Inflammatory macrophage (primary cell): Measurements from ENCODE around the gene EGR4.

ENCODE experiments used
- DNase-seq, 2 donors: peaks; one replicate each; pipeline ENCODE4 v3.0.0-alpha.2; 2020 to 2022

The EGR4 gene

DNA sequence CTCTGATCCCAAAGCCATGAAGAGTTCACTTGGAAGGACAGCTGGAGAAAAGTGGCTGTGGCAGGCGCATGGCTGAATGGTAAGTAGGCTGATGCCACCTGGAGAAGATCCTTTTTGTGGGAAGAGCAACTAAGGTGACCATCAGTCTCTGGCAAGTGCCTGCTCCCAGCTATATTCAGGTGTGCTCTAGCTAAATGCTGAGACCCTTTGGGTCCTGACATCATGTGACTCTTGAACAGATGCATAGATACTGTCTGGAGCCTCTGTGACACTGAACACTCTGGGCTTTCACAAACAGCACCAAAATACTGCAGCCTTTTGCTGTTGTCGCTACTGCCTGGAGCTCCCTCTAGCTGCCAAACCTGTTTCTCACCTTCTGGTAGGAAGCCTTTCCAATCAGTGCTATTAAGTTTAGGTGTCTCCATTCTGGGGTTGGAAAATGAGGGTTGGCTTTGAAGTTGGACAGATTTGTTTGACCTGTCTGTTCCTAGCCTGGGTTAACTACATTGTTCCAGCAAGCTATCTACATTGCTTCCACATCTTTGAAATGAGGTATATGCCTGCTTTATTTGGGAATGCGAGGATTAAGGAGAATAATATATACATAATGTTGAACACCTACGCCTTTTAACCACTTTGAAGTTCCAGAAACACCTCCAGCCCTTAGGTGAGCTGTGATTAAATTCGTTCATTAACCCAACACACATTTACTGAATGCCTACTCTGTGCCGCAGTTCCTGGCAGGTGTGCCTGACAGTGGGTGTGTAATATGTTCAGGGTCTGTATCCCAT lies 3.1 kb downstream of the EGR4 start:
- peak; percentile 32 to 56 for DNase-seq

DNA sequence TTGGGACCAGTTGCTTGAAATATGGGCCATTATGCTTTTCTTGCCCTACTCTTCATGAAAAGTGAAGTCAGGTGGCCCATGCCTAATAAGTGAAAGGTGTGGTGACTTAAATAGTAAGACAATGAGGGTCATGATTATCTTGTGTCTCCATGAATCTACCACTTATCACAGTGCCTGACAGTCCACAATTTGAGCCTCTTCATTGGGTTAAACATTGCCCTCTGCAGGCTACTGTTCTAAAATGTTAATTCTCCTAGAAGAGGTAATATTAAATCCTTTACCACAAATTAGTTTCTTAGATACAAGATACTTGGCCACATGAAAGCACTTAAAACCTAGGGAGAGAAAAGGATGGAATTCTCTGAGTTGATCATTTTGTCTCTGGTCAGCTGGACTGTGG lies 4.0 kb downstream of the EGR4 start:
- DNase-seq = no peak

GRCh38 chr2:73286134-73286655 lies 7.2 kb downstream of the EGR4 start:
- no peak for DNase-seq

DNA sequence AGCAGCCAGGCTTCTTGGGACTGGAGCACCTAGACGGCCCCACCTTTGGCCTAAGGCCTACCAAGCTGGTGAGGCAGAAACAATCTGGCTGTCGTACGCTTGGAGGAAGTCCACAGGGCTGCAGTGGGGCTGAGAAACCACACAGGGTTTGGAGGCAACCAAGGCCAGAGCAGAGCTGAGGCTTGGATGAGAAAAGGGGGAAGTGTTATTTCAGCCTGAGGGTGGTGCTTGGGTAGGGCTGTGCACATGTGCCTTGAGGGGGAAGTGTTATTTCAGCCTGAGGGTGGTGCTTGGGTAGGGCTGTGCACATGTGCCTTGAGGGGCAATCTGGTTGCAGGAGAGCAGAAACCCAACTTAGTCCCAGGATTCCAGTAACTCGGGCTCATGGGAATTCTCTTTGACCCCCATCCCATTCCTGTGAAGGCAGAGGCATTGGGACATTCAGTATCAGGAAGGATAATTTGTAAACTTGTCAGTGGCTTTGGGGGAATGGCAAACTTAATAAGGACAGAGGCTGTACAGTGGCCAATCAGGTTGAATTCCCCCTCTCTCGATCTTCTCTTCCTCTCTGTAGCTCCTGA lies 8.1 kb downstream of the EGR4 start:
- DNase-seq = peak; percentile 85 to 87

DNA sequence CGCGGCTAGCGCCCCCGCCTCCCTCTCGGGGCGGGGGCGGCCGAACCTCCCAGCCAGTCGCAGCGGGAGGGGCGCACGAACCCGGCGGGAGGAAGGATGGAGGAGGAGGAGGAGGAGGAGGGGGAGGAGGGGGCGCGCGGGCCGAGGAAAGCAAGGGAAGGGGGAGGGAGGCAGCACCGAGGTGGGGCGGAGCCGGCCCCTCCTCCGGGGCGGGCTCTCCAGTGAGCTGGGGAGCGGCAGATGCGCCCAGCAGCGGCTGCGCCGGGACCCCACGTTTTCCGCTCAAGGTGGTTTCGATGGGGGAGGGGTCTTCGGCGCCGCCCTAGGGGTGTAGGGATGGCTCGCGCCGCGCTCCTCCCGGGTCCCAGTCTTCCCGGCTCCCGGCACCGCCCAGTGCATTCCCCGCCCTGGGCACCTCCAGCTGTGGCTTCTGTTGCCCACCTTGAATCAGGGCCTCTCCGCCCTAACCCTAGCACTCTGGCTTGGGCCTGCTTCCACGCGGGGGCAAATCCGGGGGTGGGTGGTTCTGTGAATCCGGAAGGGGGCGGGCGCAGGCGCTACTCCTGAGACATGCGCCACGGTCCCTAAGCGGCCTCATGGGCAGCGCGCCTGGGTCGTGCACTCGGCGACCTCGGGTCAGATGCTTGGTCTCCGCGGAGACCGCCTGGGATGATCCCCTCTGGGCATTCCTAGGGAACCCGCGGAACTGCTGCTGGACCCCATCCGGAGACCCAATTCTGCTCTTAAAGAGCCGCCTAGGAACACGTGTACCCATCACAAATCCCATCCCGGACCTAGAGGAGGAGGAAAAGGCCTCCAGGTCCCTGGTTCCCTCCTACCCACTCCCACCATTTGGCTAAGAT lies 8.8 kb downstream of the EGR4 start, which contains the start of gene FBXO41:
Gene FBXO41 (minus strand): TSS at position 183 of the 863 bp plus-strand sequence. CDS start 14,848 bp downstream, outside the sequence.
- peak; percentile 35 to 64 for DNase-seq

- peak in 1 of 2 donors; percentile 3 for DNase-seq
Measured at GRCh38 chr2:73283545-73284295, 9.6 kb downstream of the EGR4 start.

- no peak for DNase-seq
Measured at GRCh38 chr2:73282924-73283544, 10.3 kb downstream of the EGR4 start.

GRCh38 chr2:73281244-73281643 lies 12.1 kb downstream of the EGR4 start:
- no peak for DNase-seq

DNA sequence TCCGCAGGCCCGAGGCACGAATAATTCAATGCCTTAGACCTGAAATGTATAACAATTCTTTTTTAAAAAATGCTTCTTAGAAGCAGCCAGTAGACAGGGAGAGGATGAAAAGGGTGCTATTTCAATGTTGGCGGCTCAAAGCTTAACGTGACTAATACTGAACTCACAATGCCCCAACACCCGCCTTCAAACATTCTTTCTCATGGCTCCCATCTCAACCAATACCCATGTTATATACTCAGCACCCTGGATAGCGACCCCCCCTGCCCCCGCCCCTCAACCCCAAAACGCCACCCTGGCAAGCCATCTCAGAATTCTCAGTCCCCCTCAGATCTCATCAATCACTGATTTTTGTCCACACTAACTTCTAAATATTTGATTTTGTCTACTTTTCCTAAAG lies 13.5 kb downstream of the EGR4 start:
- DNase-seq = no peak

DNA sequence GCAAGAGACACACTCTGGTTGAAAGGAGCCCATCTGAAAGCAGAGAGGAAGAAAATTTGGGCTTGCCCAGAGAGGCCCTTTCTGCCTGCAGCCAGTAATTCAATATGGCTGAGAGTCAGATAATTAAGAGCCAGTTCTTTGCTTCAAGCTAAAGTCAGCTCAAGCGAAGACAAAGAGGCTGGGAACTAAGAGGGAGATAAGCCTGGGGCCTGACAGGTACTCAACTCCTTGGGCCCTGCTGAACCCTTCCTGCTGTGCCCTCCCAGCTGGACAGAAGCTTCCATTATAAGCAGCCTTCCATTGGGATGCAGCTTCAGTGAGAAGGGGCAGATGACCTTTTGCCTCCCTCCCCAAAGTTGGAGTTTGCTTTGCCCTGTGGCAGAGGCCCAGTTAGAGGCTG lies 21.1 kb downstream of the EGR4 start:
- DNase-seq = no peak

DNA sequence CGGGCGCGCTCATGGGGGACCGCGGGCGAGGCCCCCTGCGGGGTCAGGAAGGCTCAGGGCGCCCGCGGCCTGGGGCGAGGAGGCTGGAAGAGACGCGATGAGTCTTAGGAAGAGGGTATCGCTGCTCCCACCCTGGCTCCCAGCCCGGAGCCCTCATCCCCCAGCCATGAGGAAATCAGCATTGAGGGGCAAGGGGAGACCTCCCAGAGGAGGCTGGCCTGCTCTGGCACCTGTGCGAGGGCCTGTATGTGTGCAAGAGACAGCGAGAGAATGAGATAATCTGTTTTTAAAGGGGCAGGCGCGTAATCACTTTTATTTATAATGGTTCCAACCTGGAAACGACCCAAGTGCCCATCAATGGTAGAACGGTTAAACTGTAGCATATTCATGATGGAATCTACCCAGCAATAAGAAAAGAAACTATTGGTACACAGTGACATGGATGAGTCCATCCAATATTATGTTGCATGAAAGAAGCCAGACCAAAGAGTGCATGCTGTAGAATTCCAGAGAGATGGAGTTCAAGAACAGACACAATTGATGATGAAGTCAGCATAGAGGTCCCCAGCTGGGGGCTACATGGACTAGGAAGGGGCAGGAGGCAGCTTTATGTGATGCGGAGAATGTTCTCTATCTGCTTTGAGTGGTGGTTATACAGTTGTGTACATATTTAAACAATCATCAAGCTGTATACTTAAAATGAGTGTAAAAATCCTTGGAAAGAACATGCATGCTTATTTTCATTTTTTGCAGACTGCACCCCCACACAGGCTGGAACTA lies 23.5 kb downstream of the EGR4 start:
- DNase-seq = no peak

DNA sequence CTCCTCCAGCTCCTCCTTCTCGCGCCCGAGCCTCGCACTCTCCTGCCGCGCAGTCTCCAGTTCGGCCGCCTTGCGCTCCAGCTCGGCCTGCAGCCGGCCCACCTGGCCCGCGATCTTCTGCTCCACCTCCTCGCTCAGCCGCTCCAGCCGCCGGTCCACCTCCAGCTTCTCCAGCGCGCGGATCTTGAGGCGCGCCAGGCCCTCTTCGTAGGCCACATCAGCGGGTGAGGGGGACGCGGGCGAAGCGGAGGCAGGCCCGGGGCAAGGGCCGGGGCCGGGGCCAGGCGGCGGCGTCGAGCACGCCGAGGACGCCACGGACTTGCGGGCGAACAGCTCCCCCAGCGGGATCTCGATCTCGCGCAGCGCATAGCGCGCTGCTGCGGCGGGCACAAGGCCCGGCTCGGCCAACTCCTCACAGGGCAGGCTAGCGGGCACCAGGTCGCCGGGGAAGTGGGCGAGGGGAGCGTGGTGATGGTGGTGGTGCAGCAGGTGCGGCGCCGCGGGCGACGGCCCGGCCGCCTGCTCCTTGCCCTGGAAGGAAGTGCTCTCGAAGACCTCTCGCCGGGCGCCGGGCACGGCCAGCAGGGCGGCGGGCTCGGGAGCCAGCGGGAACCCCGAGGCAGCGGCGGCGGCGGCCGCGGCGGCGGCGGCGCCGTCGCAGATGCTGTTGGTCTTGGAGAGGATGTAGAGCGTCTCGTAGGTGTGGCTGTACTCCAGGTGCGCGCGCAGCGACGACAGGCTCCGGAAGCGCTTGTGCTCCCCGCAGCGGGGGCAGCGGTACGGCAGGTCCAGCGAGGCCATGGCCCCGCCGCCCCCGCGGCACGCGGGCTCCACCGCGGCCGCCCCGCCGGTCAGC lies 24.3 kb downstream of the EGR4 start:
- peak in 1 of 2 donors; percentile 18 for DNase-seq

GRCh38 chr2:73268366-73268829 lies 24.9 kb downstream of the EGR4 start:
- DNase-seq = no peak

DNA sequence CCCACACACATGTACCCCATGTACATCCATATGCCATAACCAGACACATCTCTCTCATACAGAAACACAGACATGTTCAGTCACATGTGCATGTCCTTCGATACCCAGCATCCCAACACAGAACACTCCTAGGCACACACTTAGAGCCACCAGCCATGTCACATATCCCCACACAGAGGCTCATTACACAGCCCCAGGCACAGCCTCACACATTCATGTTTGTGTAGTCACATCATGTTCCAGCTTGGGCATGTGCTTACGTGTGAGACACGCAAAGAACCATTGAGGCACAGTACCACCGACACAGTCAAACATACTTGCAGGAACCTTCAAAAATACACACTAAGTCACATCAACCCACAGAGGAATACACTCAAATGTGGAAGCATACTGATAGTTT lies 26.3 kb downstream of the EGR4 start:
- DNase-seq = no peak

DNA sequence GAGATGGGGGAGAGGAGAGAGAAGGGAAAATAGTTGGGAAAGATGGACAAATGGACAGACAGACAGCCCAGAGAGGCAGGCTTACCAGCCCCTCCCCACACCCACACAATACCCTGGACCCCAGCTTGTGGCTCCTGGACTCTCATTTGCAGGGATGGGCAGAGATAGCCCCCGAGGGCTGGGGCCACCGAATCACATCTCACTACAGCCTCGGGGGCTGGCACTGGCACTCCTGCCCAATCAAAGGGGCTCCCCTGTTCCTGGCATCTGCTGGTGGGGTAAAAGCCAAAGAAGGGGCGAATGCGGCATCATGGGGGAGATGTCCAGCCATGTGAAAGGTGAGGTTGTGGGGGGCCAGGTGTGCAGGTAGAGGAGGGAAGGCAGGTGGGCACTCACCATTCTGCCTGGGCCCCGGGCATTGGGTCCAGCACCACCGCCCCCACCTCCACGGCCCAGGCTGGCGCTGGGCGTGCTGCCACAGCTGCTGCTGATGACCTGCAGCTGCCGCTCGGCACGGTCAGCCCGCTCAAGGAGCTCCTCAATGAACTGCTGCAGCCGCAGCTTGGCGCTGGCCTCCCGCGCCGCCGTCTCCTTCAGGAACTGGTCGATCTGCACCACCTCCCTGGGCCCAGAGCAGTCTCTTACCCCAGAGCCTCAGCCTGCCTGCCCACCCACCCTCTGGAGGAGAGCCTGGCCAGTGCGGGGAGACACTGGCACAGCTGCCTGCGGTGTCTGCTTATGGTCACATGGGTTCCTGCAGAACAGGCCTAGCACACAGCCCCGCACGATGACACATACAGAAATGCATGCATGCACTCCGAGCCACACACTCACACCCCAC lies 27.1 kb downstream of the EGR4 start:
- no peak for DNase-seq

DNA sequence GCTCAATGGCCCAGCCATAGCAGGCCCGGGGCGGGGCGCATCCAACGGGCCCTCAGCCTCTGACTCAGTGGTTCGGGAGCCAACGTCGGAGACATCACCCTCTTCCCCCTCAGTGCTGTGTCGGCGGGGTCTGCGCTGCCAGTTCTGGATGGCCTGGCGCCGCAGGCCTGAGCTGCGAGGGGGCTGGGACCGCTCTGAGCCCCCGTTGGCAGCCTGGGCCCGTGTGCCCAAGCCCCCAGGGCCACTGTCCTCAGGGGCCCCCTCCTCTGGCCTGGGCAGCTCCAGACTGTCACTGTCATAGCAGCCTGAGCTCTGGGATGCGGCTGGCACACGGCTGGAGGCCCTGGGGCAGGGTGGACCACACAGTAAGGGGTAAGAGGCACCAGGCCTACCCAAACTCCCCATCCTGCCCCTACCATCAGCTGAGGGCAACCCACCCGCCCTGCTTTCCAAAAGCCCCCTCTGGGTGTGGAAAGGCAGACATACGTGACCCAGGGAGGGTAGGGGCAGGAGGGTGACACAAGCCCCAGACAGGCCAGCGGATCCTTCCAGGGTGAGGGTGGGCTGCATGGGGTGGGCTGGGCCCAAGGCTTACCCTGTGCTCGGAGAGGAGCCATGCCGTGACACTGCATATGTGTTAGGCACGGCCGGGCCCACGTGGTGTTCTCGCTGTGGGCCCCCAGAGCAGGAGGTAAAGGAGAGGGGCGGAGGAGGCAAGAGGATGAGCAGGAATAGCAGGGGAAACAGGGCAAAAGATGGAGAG lies 27.9 kb downstream of the EGR4 start:
- no peak for DNase-seq

- no peak for DNase-seq
Measured at GRCh38 chr2:73264783-73265182, 28.6 kb downstream of the EGR4 start.

DNA sequence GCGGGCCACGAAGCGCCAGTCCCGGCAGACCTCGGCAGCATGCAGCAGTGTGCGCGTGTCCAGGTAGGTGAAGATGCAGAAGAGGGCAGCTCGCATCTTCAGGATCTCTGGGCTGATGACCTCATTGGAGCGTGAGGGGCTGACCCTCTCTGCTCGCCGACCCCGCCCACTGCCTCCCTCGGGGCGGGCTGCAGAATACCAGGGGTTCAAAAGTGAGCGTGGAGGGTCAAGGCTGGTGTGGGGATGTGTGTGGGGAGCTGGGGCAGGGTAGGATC lies 29.1 kb downstream of the EGR4 start:
- no peak for DNase-seq
